Dermis lymphatic vessel endothelial cell (primary cell): ENCODE measurements around the gene UROC1. TPM values are rescaled to one million over a fixed set of nuclear protein-coding genes. Genes with fewer than 3 reads are reported as not detected.

Experiments used
- total RNA-seq: library from RNA; depleted of rRNA; stranded (reverse); fragments of >200 nt; gene quantifications from 2 replicates; pipeline ENCODE4 v1.2.1, GENCODE V29; 2014

Gene UROC1
- under 0.01 TPM in 1 of 2 replicates, not detected in the other for total RNA-seq

GRCh38 chr3:126517291-126517951 is at the start of gene UROC1:
UROC1 (minus strand) TSS chr3:126517773; CDS start chr3:126517719, 54 bp downstream.

GRCh38 chr3:126558336-126559071 is 40.9 kb upstream of the UROC1 start, which contains the start of gene C3orf22:
C3orf22 (minus strand) TSS chr3:126558932; CDS start chr3:126553390, 5,542 bp downstream.

GRCh38 chr3:126523745-126524428 is 6.3 kb upstream of the UROC1 start, which contains the start of gene CHST13:
CHST13 (plus strand) TSS chr3:126524155; CDS start chr3:126524333, 178 bp downstream.

GRCh38 chr3:126475413-126476114 is 42.0 kb downstream of the UROC1 start, which contains the start of gene ZXDC:
ZXDC (minus strand) TSS chr3:126475891; CDS start chr3:126475865, 26 bp downstream.

Other genes starting within 250 kb of the UROC1 start
- gene KLF15, start 160.4 kb downstream of the UROC1 start, total RNA-seq: 4.3 and 10.7 TPM in 2 replicates
- gene CFAP100, start 122.9 kb downstream of the UROC1 start, total RNA-seq: not detected in 2 replicates
- 14.3 and 14.5 TPM in 2 replicates for gene ZXDC, start 41.9 kb downstream of the UROC1 start, total RNA-seq
- gene CHST13, start 6.4 kb upstream of the UROC1 start, total RNA-seq: not detected in 2 replicates
- not detected in 2 replicates for gene C3orf22, start 41.2 kb upstream of the UROC1 start, total RNA-seq
- gene TXNRD3, start 137.4 kb upstream of the UROC1 start, total RNA-seq: 11.1 and 16.2 TPM in 2 replicates
- 4.8 and 6.8 TPM in 2 replicates for gene CHCHD6, start 186.5 kb upstream of the UROC1 start, total RNA-seq